ENCODE results near the gene FGGY.

FGGY gene

GRCh38 chr1:59619557-59619956 lies 322.7 kb downstream of the FGGY start:
- DNase-seq (ENCODE audit: low read depth), result no peak
- no peak for TF ChIP-seq CTCF (conservative IDR thresholded peaks at IDR 0.05; ENCODE audit: low read depth, low read length)
- no peak overlapping the region for H3K4me3 ChIP-seq (ENCODE audit: low read length)

GRCh38 chr1:59625384-59625783 lies 328.5 kb downstream of the FGGY start:
- no peak for DNase-seq (ENCODE audit: low read depth)
- TF ChIP-seq CTCF (conservative IDR thresholded peaks at IDR 0.05; ENCODE audit: low read depth, low read length), result no peak
- H3K4me3 ChIP-seq (ENCODE audit: low read length), result no peak overlapping the region

DNA sequence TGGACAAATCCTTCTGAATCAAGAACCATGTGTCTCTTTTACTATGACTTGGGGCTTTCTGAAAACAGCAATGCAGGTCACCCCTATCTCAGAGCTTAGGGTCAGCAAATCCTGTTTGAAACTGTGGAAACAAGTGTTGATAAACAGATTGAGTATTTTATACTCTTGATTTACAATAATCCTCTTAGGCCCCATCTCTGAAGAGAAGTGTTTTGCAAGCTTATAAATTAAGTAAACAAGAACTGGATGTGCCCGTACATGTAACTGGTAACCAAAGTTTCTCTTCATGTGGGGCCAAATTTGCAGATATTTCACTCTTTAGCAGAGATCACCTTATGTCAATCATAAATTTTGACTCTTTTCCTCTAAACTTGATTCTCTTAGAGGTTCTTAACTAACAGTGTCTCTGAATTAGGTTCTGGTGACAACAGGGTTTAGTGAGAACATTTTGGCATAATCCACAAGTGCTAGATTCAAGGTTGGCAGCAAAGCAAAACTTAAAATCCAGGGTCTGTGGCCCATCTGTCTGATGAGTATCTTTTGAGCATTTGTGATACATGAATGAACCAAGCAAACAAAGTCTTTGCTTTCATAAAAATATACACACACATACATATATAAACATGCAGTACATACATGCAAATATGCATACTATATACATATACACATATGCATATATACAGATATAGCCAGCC lies 334.8 kb downstream of the FGGY start:
- no peak overlapping the region for H3K4me3 ChIP-seq (ENCODE audit: low read length)
- no peak for DNase-seq (ENCODE audit: low read depth)
- TF ChIP-seq CTCF (conservative IDR thresholded peaks at IDR 0.05; ENCODE audit: low read depth, low read length), result no peak

DNA sequence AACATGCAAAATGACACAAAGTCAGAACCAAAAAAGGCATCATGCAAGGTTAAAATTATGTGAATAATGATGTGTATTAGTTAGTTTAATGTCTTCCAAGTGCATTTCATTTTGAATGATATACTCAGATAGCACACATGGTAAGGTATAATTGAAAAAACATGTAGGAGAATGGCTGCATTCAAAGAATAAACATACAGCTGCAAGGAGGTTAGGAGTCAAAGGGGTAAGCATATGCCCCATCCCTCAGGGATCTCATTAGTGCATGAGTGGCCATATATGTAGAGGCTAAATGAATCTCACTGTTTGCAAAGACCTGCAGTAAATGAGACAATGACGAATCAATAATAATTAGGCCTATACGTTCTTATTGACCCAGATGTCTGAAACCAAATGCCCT lies 338.2 kb downstream of the FGGY start:
- TF ChIP-seq CTCF (conservative IDR thresholded peaks at IDR 0.05; ENCODE audit: low read depth, low read length), result no peak
- H3K4me3 ChIP-seq (ENCODE audit: low read length), result no peak overlapping the region
- DNase-seq (ENCODE audit: low read depth), result no peak

- H3K4me3 ChIP-seq (ENCODE audit: low read length), result no peak overlapping the region
- DNase-seq (ENCODE audit: low read depth), result peak; percentile 94
These were observed 341.4 kb downstream of the FGGY start for GRCh38 chr1:59638231-59638711.

DNA sequence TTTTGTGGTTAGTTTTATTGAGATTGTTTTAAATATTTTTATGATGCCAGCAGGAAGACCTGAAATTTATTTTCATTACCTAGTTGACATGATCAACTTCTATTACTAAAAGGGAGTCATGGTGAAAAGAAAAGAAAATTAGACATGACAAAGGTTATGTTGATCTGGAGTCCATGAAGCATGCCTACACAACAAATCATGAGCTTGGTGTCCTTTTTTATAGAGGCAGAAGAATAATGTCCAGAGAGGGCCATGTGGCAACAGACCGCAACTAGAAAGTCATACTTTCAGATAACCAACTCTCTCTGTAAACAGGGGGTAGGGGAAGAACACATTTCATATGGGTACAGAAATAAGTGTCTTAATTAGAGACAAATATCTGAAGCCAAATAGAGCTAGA lies 342.4 kb downstream of the FGGY start:
- TF ChIP-seq CTCF (conservative IDR thresholded peaks at IDR 0.05; ENCODE audit: low read depth, low read length), result no peak
- DNase-seq (ENCODE audit: low read depth), result no peak
- H3K4me3 ChIP-seq (ENCODE audit: low read length), result no peak overlapping the region

More at GRCh38 chr1:59638231-59638711, 341.4 kb downstream of the FGGY start:
- peak; percentile 3 for TF ChIP-seq CTCF (conservative IDR thresholded peaks at IDR 0.05; ENCODE audit: low read depth, low read length)

GRCh38 chr1:59640851-59641250 lies 344.0 kb downstream of the FGGY start:
- no peak overlapping the region for H3K4me3 ChIP-seq (ENCODE audit: low read length)
- DNase-seq (ENCODE audit: low read depth), result no peak
- TF ChIP-seq CTCF (conservative IDR thresholded peaks at IDR 0.05; ENCODE audit: low read depth, low read length), result no peak

All from retinal pigment epithelial cell (primary cell).